Measurements from ENCODE around the gene COBLL1.

- TF ChIP-seq CTCF (conservative IDR thresholded peaks at IDR 0.05) = no peak
- no peak for TF ChIP-seq ZFX (IDR thresholded peaks at IDR 0.05)
Observed at GRCh38 chr2:164711766-164712138, 129.9 kb downstream of the COBLL1 start.

All from C4-2B (cell line).